GM12801 (cell line): Measurements from ENCODE around the gene GAS6.

Experiments
- CTCF ChIP-seq: IDR thresholded peaks from one replicate; pipeline ENCODE4 v1.5.1; 2011; ENCODE audit warnings: control low read depth; ENCODE audit not compliant: insufficient read length; ENCODE audit errors: extremely low read depth

The GAS6 gene

DNA sequence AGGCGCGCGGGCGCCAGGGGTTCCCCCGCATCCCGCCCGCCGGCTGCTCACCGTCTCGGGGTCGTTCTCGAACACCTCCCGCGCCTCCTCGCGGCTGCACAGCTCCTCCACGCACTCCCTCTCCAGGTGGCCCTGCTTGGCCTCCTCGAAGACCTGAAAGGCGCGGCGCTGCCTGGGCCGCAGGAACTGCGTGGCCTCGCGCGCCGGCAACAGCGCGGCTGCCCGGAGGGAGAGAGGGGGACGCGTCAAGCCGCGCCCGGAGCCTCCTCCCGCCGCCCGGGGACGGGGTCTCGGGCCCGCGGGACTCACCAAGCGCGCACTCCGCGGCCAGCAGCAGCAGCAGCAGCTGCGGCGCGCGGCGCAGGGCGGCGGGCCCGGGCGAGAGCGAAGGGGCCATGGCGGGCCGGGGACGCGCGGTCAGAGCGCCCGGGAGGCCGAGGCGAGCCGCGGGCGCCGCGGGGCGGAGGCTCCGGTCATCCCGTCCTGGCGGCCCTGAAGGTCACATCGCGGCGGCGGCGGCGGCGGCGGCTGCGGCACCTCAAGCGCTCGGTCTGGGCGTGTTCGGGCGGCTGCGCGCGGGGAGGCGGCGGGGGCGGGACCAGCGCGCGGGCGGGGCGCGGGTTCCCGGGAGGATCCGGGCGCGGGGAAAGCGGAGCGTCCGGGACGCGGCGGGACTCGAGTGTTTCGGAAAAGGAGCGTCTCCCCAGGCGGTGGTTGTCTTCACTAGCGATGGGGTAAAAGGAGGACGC is at the start of gene GAS6:
Gene GAS6 (minus strand): TSS at position 553 of the 749 bp plus-strand sequence. CDS start 156 bp downstream, at position 397.
- no peak for TF ChIP-seq CTCF

GRCh38 chr13:113912596-113912995 is 48.7 kb upstream of the GAS6 start:
- no peak for TF ChIP-seq CTCF

DNA sequence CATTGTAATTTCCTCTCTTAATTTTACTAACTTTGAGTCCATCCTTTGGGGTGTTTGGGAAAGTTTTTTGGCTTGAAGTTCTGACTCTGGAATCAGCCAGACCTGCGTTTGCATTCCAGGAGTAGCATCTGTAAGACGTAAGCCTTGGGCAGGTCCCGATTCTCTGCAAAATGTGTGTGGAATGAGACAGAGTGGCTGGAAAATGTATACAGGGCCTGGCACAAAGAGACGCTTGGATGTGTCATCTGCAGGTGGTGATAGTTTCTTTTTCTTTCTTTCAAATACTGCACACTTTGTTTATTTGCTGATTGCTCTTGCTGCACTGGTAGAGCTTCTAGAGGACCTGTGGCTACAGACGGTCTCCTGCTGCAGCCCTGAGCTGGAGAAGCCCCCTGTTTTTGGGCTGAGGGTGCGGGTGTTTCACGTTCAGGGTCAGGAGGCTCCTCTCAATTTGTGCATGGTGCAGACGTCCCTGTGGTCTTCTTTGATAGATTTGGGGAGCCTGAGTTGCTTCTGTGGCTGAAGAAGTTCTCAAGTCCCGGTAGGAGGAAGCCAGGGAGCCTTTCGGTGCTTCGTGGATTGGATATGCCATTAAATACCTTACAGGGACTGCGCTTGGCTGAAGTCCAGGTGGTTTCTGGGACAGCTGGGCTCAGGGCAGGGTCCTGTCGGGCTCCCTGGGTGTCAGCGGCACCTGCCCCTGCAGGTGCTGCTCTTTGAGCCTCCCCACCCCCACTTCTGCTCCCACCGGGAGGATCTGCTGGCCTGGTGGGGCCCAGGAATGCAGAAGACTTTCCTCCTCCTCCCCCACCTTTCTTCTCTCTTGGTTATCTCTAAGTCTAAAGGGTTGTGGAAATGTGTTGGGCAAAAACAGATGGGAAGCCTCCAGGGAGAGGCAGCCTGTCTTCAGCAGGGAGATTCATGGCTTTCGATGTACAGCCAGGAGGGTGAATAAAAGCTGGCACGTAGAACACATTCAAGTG is 44.0 kb upstream of the GAS6 start:
- TF ChIP-seq CTCF, result no peak

GRCh38 chr13:113906571-113906970 is 42.7 kb upstream of the GAS6 start:
- no peak for TF ChIP-seq CTCF

GRCh38 chr13:113905942-113906341 is 42.1 kb upstream of the GAS6 start:
- no peak for TF ChIP-seq CTCF

GRCh38 chr13:113905018-113905417 is 41.1 kb upstream of the GAS6 start:
- TF ChIP-seq CTCF, result no peak

- TF ChIP-seq CTCF, result no peak
Measured at GRCh38 chr13:113904411-113904810, 40.5 kb upstream of the GAS6 start.
